SK-N-SH (cell line): ENCODE data around the gene AP1AR.
A peak's percentile ranks its signal among the peaks of the same experiment; 100 is the strongest.

Experiments used
- EP300 ChIP-seq, 2 experiments: IDR thresholded peaks; 2 replicates each; pipeline versions ENCODE4 v1.4.0 to v1.6.1; 2012; ENCODE audit warnings: borderline replicate concordance in 1 of 2, low read depth in 1 of 2, low read length in 1 of 2
- EZH2phosphoT487 ChIP-seq: fragments of 200-600 bp; sonication (generic); IDR thresholded peaks from 2 replicates; pipeline ENCODE4 v1.6.1; 2017; ENCODE audit warnings: low read depth, mixed run types, mild to moderate bottlenecking, antibody characterized with exemption, moderate library complexity, borderline replicate concordance
- FOXJ3 ChIP-seq: sonication (generic); formaldehyde crosslinking; IDR thresholded peaks from 2 replicates; pipeline ENCODE4 v1.5.1; 2020; ENCODE audit warnings: mild to moderate bottlenecking, missing genetic modification reagents
- MEF2A ChIP-seq: IDR thresholded peaks from 2 replicates; pipeline ENCODE4 v1.4.0; 2012; ENCODE audit warnings: low read depth, borderline replicate concordance
- NRF1 ChIP-seq: IDR thresholded peaks from 2 replicates; pipeline ENCODE4 v1.6.1; 2012; ENCODE audit warnings: low read depth, mild to moderate bottlenecking, low read length
- RXRA ChIP-seq: IDR thresholded peaks from 2 replicates; pipeline ENCODE4 v1.4.0; 2012; ENCODE audit warnings: low read depth, mild to moderate bottlenecking, borderline replicate concordance
- TF ChIP-seq, protein P1 (sequence below): IDR thresholded peaks from 2 replicates; pipeline ENCODE4 v1.4.0; 2012; ENCODE audit warnings: low read depth
- TF ChIP-seq, protein P2 (sequence below): fragments of 200-600 bp; sonication (generic); IDR thresholded peaks from 2 replicates; pipeline ENCODE4 v1.6.1; 2017; ENCODE audit warnings: antibody characterized with exemption, mild to moderate bottlenecking, moderate library complexity

DNA sequence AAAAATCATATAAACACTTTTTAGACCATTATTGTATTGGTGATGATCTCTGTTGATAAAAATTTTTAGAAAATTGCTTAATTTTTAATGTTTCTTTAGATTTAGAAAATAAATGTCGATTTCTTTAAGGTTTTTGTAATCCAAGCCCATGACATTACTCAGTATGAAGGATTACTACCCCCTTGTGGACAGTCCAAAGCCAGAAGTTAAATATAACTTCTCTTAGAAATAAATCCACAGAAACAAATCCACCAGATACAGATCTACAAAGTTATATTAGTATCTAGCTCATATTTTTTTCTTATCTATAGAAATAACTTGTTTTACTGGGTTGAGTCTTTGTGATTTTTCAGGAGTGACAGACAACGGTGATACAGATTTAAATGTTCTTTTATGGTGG lies 35.2 kb downstream of the AP1AR start:
- TF ChIP-seq, protein P1, sequence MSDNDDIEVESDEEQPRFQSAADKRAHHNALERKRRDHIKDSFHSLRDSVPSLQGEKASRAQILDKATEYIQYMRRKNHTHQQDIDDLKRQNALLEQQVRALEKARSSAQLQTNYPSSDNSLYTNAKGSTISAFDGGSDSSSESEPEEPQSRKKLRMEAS: no peak
- TF ChIP-seq, protein P2, sequence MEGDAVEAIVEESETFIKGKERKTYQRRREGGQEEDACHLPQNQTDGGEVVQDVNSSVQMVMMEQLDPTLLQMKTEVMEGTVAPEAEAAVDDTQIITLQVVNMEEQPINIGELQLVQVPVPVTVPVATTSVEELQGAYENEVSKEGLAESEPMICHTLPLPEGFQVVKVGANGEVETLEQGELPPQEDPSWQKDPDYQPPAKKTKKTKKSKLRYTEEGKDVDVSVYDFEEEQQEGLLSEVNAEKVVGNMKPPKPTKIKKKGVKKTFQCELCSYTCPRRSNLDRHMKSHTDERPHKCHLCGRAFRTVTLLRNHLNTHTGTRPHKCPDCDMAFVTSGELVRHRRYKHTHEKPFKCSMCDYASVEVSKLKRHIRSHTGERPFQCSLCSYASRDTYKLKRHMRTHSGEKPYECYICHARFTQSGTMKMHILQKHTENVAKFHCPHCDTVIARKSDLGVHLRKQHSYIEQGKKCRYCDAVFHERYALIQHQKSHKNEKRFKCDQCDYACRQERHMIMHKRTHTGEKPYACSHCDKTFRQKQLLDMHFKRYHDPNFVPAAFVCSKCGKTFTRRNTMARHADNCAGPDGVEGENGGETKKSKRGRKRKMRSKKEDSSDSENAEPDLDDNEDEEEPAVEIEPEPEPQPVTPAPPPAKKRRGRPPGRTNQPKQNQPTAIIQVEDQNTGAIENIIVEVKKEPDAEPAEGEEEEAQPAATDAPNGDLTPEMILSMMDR: peak; percentile 70
- no peak for TF ChIP-seq FOXJ3
- TF ChIP-seq RXRA: no peak
- TF ChIP-seq EZH2phosphoT487: no peak
- no peak for TF ChIP-seq NRF1
- TF ChIP-seq EP300 (IDR thresholded peaks at IDR 0.05; ENCODE audit: borderline replicate concordance in 1 of 2, low read depth in 1 of 2, low read length in 1 of 2): no peak
- no peak for TF ChIP-seq MEF2A
